ENCODE results near the gene NAXE. TPM values are rescaled to one million over a fixed set of nuclear protein-coding genes. Genes with fewer than 3 reads are reported as not detected.
A peak's percentile ranks its signal among the peaks of the same experiment; 100 is the strongest.
"Not testable (repeated sequence)": the region's sequence is repeated elsewhere in the genome, so short reads cannot be mapped to it uniquely, and the experiment has no call there.

NAXE gene
- total RNA-seq, 2 donors from 2014 or later, result 68.4 to 99.8 TPM

DNA sequence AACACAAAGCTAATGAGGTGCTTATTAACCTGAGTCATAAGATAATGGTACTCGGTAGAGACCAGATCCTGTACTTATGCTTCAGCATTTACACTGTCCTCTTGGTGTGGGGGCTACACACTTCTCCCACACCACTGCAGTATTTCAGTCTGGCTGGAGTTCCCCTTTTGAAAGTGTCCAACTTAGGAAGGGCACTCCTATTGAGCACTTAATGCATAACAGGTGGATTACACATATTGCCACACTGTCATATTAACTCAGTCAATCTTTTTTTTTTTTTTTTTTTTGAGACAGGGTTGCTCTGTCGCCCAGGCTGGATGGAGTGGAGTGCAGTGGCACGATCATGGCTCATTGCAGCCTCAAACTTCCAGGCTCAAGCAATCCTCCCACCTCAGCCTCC, 8.2 kb downstream of the NAXE start:
- DNase-seq, result no peak
- Histone ChIP-seq H3K27me3 (no peaks in the 10 kb centered on the region), H3K9ac (ENCODE audit: low read depth in 2 of 2, low read length in 2 of 2) (no peak overlapping the region), H3K27ac (no peak overlapping the region), H3K9me3 (no peaks in the 10 kb centered on the region), H3K4me1 (peaks cover 5% of the 10 kb centered on the region), H3K36me3 (no peaks in the 10 kb centered on the region), H3K4me3 (no peak overlapping the region)
- intact Hi-C loops (cut with DNase I), result loop anchor here (5.0 kb wide), 1 partner anchor 148 kb away; no protein-coding TSS in a partner anchor
- TF ChIP-seq, protein P1, sequence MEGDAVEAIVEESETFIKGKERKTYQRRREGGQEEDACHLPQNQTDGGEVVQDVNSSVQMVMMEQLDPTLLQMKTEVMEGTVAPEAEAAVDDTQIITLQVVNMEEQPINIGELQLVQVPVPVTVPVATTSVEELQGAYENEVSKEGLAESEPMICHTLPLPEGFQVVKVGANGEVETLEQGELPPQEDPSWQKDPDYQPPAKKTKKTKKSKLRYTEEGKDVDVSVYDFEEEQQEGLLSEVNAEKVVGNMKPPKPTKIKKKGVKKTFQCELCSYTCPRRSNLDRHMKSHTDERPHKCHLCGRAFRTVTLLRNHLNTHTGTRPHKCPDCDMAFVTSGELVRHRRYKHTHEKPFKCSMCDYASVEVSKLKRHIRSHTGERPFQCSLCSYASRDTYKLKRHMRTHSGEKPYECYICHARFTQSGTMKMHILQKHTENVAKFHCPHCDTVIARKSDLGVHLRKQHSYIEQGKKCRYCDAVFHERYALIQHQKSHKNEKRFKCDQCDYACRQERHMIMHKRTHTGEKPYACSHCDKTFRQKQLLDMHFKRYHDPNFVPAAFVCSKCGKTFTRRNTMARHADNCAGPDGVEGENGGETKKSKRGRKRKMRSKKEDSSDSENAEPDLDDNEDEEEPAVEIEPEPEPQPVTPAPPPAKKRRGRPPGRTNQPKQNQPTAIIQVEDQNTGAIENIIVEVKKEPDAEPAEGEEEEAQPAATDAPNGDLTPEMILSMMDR (IDR thresholded peaks at IDR 0.05), result no peak

DNA sequence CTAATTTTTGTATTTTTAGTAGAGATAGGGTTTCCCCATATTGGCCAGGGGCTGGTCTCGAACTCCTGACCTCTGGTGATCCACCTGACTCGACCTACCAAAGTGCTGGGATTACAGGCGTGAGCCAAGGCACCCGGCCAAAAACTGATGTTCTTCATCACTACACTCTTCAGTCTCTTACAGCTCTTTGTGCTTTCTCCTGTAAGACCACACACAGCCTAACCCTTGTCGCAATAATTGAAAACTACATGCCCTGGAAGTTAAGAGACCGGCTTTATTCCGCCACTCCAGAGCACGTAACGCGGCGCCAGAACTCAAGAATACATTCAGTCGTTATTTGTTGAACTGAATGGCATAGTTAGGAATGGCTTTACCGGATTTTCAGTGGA, 9.2 kb downstream of the NAXE start:
- Histone ChIP-seq H3K4me3 (peak overlapping the region; percentile 67), H3K36me3 (no peaks in the 10 kb centered on the region), H3K9ac (ENCODE audit: low read depth in 2 of 2, low read length in 2 of 2) (peak overlapping the region; percentile 69 to 75), H3K9me3 (no peaks in the 10 kb centered on the region), H3K27me3 (no peaks in the 10 kb centered on the region), H3K4me1 (peaks cover 5% of the 10 kb centered on the region), H3K27ac (peak overlapping the region; percentile 58)
- intact Hi-C loops (cut with DNase I), result loop anchor here (5.0 kb wide), 1 partner anchor 148 kb away; no protein-coding TSS in a partner anchor
- DNase-seq, result no peak
- TF ChIP-seq, protein P1 (IDR thresholded peaks at IDR 0.05), result no peak

DNA sequence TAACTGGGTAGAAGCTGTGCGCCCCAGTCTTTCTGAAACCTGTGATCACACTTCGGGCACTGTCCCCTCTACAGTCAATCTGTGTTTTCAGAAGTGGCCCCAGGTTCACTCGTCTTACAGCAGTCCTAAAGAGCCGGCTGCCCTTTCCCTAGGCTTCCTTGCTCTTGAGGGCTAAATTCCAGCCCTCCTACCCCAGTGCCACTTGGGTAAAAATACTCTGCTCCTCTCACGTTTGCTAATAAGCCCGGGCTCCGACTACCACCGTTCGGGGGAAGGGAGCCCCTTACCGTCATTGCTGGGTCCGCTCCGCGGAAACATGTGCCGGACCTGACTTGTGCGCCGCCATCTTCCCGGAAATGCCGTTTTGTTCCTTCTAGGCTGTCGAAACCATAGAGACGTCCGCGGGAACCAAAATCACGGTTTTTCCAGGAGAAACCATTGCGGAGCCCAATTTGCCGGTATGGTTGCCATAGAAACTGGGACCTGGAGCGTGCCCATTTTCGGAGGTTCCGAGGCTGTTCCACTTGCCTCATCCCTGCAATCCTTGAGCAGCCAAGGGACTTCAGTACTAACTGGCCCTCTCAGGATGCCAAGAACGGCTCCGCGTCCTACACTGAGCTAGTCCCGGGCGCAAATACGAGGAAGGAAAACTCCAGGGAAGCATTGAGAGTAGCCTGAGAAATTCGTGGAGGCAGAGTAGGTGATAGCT, 9.7 kb downstream of the NAXE start, which contains the start of gene GPATCH4:
Gene GPATCH4, minus strand, starts transcription at position 358 of the 709 bp plus-strand sequence.
- peak within 1 kb of the TSS; percentile 69 to 75 for H3K9ac ChIP-seq (ENCODE audit: low read depth in 2 of 2, low read length in 2 of 2)
- no peaks in the 10 kb centered on the region for H3K36me3 ChIP-seq
- H3K27me3 ChIP-seq, result no peaks in the 10 kb centered on the region
- peak within 1 kb of the TSS; percentile 67 for H3K4me3 ChIP-seq
- TF ChIP-seq, protein P1 (IDR thresholded peaks at IDR 0.05), result no peak
- peaks cover 5% of the 10 kb centered on the region for H3K4me1 ChIP-seq
- peak; percentile 83 for DNase-seq
- H3K9me3 ChIP-seq, result no peaks in the 10 kb centered on the region
- intact Hi-C loops (cut with DNase I), result loop anchor here (5.0 kb wide), 1 partner anchor 149 kb away; no protein-coding TSS in a partner anchor
- peak within 1 kb of the TSS; percentile 58 for H3K27ac ChIP-seq

DNA sequence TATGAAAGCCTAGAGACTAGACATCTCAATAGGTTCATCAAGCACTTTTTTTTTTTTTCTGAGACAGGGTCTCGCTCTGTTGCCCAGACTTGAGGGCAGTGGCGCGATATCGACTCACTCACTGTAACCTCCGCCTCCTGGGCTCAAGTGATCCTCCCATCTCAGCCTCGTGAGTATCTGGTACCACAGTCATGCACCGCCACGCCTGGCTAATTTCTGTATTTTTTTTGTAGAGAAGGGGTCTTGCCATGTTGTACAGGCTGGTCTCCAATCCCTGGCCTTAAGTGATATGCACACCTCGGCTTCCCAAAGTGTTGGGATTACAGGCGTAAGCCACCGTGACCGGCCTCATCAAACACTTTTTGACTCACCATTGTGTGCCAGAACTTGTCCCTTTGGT, 10.3 kb downstream of the NAXE start:
- H3K4me3 ChIP-seq, result peak overlapping the region; percentile 67

DNA sequence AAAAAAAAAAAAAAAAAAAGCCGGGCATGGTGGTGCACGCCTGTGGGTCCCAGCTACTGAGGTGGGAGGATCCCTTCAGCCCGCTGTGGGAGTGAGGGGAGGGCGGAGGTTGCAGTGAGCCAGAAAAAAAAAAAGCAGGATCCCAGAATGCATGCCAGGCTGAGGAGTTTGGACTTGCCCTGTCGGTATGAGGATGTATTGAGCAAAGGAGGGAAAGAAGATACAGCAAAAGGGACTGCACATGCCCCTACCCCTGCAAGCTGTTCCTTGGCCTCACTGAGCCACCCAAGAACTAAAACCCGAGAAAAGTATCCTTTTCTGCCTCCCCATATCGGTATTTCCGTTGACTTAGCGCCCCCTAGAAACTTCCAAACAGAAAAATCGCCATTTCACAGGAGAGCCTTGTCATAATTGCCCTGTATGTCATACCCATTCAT, 11.0 kb downstream of the NAXE start:
- Histone ChIP-seq H3K9me3 (no peaks in the 10 kb centered on the region), H3K4me1 (peaks cover 5% of the 10 kb centered on the region), H3K27ac (no peak overlapping the region), H3K9ac (ENCODE audit: low read depth in 2 of 2, low read length in 2 of 2) (peak overlapping the region in 1 of 2 donors; percentile 9), H3K27me3 (no peaks in the 10 kb centered on the region), H3K36me3 (no peaks in the 10 kb centered on the region), H3K4me3 (no peak overlapping the region)
- DNase-seq, result peak; percentile 31
- TF ChIP-seq, protein P1 (IDR thresholded peaks at IDR 0.05), result peak; percentile 20
- intact Hi-C loops (cut with DNase I), result loop anchor here (5.0 kb wide), 1 partner anchor 150 kb away; no protein-coding TSS in a partner anchor

More for the DNA sequence above, 10.3 kb downstream of the NAXE start:
- H3K9ac ChIP-seq (ENCODE audit: low read depth in 2 of 2, low read length in 2 of 2), result peak overlapping the region in 1 of 2 donors; percentile 75
- DNase-seq, result no peak
- H3K36me3 ChIP-seq, result no peaks in the 10 kb centered on the region
- TF ChIP-seq, protein P1 (IDR thresholded peaks at IDR 0.05), result no peak
- H3K4me1 ChIP-seq, result peaks cover 5% of the 10 kb centered on the region
- no peaks in the 10 kb centered on the region for H3K9me3 ChIP-seq
- H3K27ac ChIP-seq, result peak overlapping the region; percentile 58
- H3K27me3 ChIP-seq, result no peaks in the 10 kb centered on the region
- intact Hi-C loops (cut with DNase I), result loop anchor here (5.0 kb wide), 1 partner anchor 150 kb away; no protein-coding TSS in a partner anchor

DNA sequence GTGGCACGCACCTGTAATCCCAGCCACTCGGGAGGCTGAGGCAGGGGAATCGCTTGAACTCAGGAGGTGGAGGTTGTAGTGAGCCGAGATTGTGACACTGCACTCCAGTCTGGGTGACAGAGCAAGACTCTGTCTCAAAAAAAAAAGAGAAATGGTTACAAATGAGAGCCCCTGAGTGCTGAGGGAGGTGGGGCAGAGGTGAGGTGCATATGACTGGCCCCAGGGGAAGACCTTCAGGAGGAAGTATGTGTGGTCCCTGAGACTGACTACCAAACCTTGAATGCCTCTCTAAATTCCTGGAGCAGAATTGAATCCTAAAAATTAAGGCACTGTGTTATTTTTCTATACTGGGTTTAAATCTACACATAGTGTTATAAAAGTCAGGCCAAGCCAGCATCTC, 15.8 kb downstream of the NAXE start:
- H3K4me1 ChIP-seq; H3K36me3 ChIP-seq; H3K9ac ChIP-seq (ENCODE audit: low read depth in 2 of 2, low read length in 2 of 2); H3K4me3 ChIP-seq; H3K27me3 ChIP-seq; H3K27ac ChIP-seq; DNase-seq; H3K9me3 ChIP-seq; intact Hi-C loops (cut with DNase I): not testable (repeated sequence)

Measured in colonic mucosa (tissue), 4 donors.